ENCODE results near the gene SEPTIN10.

DNA sequence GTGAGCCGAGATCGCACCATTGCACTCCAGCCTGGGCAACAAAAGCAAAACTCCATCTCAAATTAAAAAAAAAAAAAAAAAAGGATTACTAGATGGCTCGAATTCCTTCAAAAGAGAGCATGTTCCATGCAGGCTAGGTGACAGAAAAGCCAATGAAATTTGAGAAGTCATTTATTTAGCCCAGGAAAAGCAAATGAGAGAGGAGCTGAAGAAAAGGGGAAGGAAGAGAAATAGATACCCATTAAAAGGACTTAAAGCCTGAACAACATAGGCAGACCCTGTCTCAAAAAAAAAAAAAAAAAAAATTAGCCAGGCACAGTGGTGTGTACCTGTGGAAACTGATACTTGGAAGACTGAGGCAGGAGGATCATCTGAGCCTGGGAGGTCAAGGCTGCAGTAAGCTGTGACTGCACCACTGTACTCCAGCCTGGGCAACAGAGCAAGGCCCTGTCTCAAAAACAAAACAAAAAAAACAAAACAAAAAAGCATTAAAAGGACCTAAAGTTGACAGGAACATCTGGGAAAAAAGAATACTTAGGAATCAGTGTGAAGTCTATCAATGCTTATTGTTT is 11.1 kb downstream of the SEPTIN10 start:
- TF ChIP-seq EZH2 (IDR thresholded peaks at IDR 0.05; ENCODE audit: borderline replicate concordance, insufficient read depth, low read depth, low read length, poor library complexity, severe bottlenecking): no peak
- TF ChIP-seq, protein P1, sequence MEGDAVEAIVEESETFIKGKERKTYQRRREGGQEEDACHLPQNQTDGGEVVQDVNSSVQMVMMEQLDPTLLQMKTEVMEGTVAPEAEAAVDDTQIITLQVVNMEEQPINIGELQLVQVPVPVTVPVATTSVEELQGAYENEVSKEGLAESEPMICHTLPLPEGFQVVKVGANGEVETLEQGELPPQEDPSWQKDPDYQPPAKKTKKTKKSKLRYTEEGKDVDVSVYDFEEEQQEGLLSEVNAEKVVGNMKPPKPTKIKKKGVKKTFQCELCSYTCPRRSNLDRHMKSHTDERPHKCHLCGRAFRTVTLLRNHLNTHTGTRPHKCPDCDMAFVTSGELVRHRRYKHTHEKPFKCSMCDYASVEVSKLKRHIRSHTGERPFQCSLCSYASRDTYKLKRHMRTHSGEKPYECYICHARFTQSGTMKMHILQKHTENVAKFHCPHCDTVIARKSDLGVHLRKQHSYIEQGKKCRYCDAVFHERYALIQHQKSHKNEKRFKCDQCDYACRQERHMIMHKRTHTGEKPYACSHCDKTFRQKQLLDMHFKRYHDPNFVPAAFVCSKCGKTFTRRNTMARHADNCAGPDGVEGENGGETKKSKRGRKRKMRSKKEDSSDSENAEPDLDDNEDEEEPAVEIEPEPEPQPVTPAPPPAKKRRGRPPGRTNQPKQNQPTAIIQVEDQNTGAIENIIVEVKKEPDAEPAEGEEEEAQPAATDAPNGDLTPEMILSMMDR (IDR thresholded peaks at IDR 0.05): no peak
